Measurements from ENCODE around the gene TNFSF12.
"Not testable (repeated sequence)": the region's sequence is repeated elsewhere in the genome, so short reads cannot be mapped to it uniquely, and the experiment has no call there.

Gene TNFSF12

GRCh38 chr17:7589204-7589868 is 40.5 kb downstream of the TNFSF12 start:
- DNase-seq, result peak; percentile 56

- no peak for DNase-seq
Measured at GRCh38 chr17:7589891-7590691, 41.2 kb downstream of the TNFSF12 start, which contains the start of gene SOX15. Gene SOX15, minus strand, starts transcription at chr17:7590094. Its CDS starts 418 bp downstream, at chr17:7589676.

- DNase-seq, result no peak
Measured at GRCh38 chr17:7590743-7591142, 41.9 kb downstream of the TNFSF12 start.

- no peak for DNase-seq
Measured at GRCh38 chr17:7591596-7591995, 42.7 kb downstream of the TNFSF12 start.

DNA sequence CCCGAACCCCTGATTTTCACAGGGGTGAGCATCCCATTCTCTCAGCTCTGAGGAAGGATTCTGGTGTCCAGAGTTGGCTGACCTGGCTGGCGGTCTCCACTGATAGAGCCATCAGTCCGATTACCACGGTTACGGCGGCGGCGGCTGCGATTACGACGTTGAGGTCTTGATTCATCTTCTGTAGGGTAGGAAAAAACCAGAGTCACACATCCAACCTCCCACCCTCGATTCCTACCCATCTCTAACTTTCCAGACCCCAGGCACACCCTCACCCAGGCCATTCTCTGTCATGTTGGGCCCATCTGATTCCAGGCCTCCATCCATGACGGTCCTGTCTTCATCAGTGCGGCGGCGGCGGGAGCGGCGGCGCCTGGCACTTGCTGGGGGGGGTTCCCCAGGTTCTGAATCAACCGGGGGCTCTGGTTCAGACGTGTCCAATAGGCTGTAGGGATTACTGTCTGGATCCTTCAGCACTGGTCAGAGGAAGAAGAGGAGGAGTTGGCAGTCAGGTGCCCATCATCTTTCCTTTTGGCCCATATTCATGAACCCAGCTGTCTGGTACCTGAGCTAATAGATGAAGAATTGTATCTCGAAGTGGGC is 43.7 kb downstream of the TNFSF12 start:
- DNase-seq, result no peak

GRCh38 chr17:7593296-7593695 is 44.4 kb downstream of the TNFSF12 start:
- DNase-seq, result no peak

DNA sequence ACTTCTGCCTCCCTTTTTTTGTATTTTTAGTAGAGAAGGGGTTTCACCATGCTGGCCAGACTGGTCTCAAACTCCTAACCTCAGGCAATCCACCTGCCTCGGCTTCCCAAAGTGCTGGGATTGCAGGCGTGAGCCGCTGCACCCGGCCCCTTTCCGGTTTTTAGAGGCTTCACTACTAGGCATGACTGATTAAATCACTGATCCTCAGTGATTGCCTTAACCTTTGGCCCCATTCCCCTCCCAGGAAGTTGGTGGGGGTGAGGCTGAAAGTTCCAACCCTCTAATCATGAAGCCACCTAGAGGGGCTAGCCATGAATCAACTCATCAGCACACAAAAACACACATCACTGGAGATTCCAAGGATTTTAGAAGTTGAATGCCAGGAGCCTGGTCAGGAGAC is 48.7 kb downstream of the TNFSF12 start:
- DNase-seq, result not testable (repeated sequence)

GRCh38 chr17:7606280-7606679 is 57.4 kb downstream of the TNFSF12 start:
- DNase-seq, result no peak

Data from activated CD4-positive, alpha-beta T cell treated with anti-CD3 and anti-CD28 coated beads for 1 hour (primary cell).